BE2C (cell line): ENCODE measurements around the gene MTERF4.

Experiments
- DNase-seq: peaks from one replicate; pipeline ENCODE4 v3.0.0-alpha.2; 2020
- H3K27me3 ChIP-seq: fragments of 250-450 bp; sonication (Bioruptor Pico); 2 replicates; pipeline ENCODE4 v1.5.1; 2020; ENCODE audit warnings: mild to moderate bottlenecking
- H3K36me3 ChIP-seq: fragments of 250-450 bp; sonication (Bioruptor Pico); 2 replicates; pipeline ENCODE4 v1.5.1; 2020; ENCODE audit warnings: mild to moderate bottlenecking
- H3K4me1 ChIP-seq: fragments of 250-450 bp; sonication (Bioruptor Pico); 2 replicates; pipeline ENCODE4 v1.5.1; 2020
- H3K4me3 ChIP-seq: 2 replicates; pipeline ENCODE4 v1.5.1; 2011; ENCODE audit warnings: low read depth, low read length
- H3K9me3 ChIP-seq: fragments of 250-450 bp; sonication (Bioruptor Pico); 2 replicates; pipeline ENCODE4 v1.5.1; 2020
- TF ChIP-seq, protein P1 (sequence below): IDR thresholded peaks from 2 replicates; pipeline ENCODE4 v1.5.1; 2012; ENCODE audit warnings: mild to moderate bottlenecking, low read depth, low read length

MTERF4 gene

DNA sequence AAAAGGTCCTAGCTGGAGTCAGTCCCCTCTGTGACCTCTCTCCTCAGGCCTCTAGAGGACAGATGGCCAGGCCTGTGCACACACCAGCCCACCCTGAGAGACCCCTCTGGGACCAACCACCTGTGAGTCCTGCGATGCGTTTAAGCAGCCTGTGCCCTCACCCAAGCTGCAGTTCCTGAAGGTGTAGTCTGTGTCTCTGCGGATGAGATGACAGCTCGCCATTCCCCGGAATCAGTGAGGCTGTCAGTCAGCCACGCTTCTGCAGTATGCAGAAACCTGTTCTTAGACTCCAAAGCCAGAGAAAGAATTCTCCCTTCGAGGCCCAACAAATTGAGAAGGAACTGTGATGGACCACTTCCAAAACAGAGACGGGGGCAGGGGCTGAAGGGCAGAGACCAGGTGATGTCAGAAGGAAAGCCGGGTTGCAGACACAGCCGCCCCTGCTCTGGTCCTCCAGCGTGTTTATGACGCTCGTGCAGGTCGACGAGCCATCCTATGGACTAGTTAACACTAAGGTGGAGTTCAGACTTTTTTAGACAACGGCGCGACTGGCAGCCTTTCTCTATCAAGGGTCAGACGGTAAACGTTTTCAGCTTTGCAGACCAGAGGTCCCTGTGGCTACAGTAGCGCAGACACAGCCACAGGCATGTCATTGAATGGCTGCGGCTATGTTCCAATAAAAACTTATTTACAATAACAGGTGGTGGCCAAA is 10.2 kb downstream of the MTERF4 start:
- H3K27me3 ChIP-seq = no peaks in the 10 kb centered on the region
- no peak for DNase-seq
- H3K4me1 ChIP-seq = no peaks in the 10 kb centered on the region
- TF ChIP-seq, protein P1, sequence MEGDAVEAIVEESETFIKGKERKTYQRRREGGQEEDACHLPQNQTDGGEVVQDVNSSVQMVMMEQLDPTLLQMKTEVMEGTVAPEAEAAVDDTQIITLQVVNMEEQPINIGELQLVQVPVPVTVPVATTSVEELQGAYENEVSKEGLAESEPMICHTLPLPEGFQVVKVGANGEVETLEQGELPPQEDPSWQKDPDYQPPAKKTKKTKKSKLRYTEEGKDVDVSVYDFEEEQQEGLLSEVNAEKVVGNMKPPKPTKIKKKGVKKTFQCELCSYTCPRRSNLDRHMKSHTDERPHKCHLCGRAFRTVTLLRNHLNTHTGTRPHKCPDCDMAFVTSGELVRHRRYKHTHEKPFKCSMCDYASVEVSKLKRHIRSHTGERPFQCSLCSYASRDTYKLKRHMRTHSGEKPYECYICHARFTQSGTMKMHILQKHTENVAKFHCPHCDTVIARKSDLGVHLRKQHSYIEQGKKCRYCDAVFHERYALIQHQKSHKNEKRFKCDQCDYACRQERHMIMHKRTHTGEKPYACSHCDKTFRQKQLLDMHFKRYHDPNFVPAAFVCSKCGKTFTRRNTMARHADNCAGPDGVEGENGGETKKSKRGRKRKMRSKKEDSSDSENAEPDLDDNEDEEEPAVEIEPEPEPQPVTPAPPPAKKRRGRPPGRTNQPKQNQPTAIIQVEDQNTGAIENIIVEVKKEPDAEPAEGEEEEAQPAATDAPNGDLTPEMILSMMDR = no peak
- H3K4me3 ChIP-seq = no peak overlapping the region
- no peaks in the 10 kb centered on the region for H3K9me3 ChIP-seq
- H3K36me3 ChIP-seq = peaks cover 63% of the 10 kb centered on the region

DNA sequence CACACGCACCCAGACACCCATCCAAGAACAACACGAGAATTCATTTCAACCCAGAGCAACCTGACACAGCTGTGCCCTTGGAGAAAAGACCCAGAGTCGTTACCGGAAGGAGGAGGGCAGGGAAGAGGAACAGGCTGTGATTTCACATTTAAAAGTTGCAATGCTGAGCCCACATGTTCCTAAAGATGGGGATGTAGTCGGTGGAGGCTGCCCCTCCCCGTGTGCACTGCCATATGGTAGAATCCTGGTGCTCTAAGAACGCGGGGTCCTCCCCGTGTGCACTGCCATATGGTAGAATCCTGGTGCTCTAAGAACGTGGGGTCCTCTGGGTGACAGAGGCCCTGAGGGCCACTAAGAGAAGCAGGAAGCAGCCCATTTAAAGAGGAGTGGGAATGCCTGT is 10.9 kb downstream of the MTERF4 start:
- DNase-seq = no peak
- Histone ChIP-seq H3K9me3 (no peaks in the 10 kb centered on the region), H3K4me3 (no peak overlapping the region), H3K4me1 (no peaks in the 10 kb centered on the region), H3K27me3 (no peaks in the 10 kb centered on the region), H3K36me3 (peaks cover 65% of the 10 kb centered on the region)
- TF ChIP-seq, protein P1 = no peak

DNA sequence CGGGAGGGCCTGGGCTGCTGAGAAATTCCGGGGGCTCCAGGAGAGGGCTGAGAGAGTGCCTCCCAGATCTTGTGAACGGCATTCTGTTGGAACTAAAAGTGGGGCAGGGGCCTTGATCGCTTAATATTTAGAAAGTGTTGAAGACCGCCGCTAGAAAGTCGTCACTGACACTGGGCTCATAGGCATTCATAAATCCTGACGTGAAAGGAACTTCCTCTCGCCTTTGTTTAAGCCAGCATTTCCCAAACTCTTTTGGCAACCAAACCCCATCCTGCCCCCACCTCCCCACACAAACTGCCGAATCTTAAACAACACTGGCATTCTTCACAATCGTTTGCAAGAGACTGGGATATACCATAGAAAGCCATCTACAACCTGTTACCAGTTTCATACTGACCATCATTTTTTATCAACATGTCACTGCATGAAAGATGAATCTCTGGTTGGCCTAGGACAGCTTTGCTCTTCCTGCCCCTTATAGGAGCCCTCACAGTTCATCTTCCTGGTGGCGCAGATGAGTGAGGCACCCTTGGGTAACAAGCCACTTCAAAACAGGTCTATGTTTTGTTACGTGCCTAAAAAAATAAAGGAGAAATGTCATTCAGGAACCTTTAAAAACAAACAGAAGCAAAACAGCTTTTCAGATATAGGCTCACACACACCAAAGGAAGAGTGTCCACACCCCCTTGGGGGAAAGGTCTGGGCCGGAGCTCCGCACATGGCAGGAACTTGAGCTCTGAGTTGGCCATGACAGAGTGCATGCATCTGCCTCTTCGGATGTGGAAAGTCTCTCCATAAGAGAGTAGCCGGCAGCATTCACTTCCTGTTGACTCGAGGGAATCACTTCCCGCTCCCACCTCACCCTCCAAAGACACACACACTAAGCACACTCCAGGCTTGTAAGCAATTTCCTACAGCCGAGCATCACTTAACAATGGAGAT is 13.0 kb downstream of the MTERF4 start:
- no peaks in the 10 kb centered on the region for H3K9me3 ChIP-seq
- no peaks in the 10 kb centered on the region for H3K4me1 ChIP-seq
- no peak for DNase-seq
- no peak overlapping the region for H3K4me3 ChIP-seq
- TF ChIP-seq, protein P1 = no peak
- H3K36me3 ChIP-seq = peaks cover 47% of the 10 kb centered on the region
- H3K27me3 ChIP-seq = no peaks in the 10 kb centered on the region

DNA sequence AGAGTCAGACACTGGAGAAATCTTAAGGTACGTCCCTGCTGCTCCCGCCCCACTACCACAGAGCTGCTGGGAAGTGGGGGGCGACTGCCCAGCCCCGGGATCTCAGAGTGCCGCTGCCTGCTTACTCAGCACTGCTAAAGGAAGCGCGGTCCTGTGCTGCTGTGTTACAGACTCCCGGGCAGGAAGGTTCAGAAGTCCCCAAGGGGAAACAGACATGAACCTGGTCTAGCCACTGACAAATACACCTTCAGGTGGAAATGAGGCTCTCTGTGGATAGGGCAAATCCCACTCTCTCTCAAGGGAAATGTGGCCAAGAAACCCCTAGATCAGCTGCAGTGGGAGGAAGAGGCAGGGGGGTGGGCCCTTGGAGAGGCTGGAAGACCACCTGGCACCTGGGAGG is 13.7 kb downstream of the MTERF4 start:
- Histone ChIP-seq H3K4me3 (no peak overlapping the region), H3K36me3 (peaks cover 42% of the 10 kb centered on the region), H3K4me1 (no peaks in the 10 kb centered on the region), H3K9me3 (no peaks in the 10 kb centered on the region), H3K27me3 (no peaks in the 10 kb centered on the region)
- DNase-seq = no peak
- TF ChIP-seq, protein P1 = no peak

DNA sequence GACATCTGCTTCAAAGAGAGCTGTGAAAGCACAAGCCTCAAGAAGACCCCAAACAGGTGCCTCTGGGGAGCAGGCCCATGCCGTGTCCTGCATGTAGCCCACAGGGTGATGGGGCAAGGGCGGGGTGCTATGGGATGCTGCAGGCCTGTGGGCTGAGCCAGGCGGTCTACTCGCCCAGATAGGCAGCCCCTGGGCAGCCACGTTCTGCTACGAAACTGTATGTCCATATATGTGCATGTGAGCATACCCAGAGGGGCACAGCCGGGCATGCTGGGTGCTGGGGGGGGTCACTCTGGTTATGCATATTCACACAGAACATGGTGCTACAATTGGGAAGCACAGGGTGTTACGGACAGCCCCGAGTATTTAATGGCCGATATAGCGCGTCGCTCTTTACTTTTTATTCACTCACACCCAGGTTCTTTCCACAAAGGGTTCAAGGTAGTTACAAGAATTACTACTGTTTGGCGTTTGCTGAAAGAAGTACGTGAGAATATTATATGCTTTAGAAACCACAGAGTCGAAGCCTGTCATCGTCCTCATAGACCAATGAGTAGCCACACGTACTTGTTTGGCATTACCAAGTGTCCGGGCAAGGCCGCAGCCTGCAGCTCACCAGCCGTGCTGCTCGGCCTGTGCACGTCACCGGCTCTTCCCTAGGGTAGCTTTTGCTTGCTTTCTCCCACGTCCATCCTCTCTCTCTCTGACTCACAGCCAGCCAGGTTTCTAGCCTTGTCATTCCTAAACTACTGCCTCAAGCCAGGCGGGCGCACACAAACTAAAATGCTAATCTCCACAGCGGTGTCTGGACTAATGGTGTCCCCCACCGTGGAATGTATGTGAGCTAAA is 14.4 kb downstream of the MTERF4 start:
- DNase-seq = no peak
- Histone ChIP-seq H3K36me3 (peaks cover 36% of the 10 kb centered on the region), H3K4me1 (no peaks in the 10 kb centered on the region), H3K27me3 (no peaks in the 10 kb centered on the region), H3K9me3 (no peaks in the 10 kb centered on the region), H3K4me3 (no peak overlapping the region)
- TF ChIP-seq, protein P1 = no peak
